Measurements from ENCODE around the gene TRIM69. TPM values are rescaled to one million over a fixed set of nuclear protein-coding genes. Genes with fewer than 3 reads are reported as not detected.
"Not testable (repeated sequence)": the region's sequence is repeated elsewhere in the genome, so short reads cannot be mapped to it uniquely, and the experiment has no call there.

TRIM69 gene
- total RNA-seq, 1 donor from 2014 or later: 12.3 TPM

- Histone ChIP-seq H3K36me3 (ENCODE audit: control insufficient read depth, insufficient read depth, low read length) (no peaks in the 10 kb centered on the region), H3K4me3 (ENCODE audit: low read depth, low read length) (no peak overlapping the region), H3K27me3 (ENCODE audit: control insufficient read depth, insufficient read depth, low read length) (no peaks in the 10 kb centered on the region)
- no peak for DNase-seq (ENCODE audit: low read depth)
- TF ChIP-seq CTCF (IDR thresholded peaks at IDR 0.05; ENCODE audit: insufficient read depth, low read length, poor library complexity, severe bottlenecking): no peak
These were observed 39.3 kb upstream of the TRIM69 start for GRCh38 chr15:44697014-44697413.

GRCh38 chr15:44698641-44699040 lies 37.7 kb upstream of the TRIM69 start:
- no peak for TF ChIP-seq CTCF (IDR thresholded peaks at IDR 0.05; ENCODE audit: insufficient read depth, low read length, poor library complexity, severe bottlenecking)
- DNase-seq (ENCODE audit: low read depth): no peak
- no peaks in the 10 kb centered on the region for H3K36me3 ChIP-seq (ENCODE audit: control insufficient read depth, insufficient read depth, low read length)
- no peaks in the 10 kb centered on the region for H3K27me3 ChIP-seq (ENCODE audit: control insufficient read depth, insufficient read depth, low read length)
- no peak overlapping the region for H3K4me3 ChIP-seq (ENCODE audit: low read depth, low read length)

GRCh38 chr15:44700676-44701075 lies 35.7 kb upstream of the TRIM69 start:
- H3K27me3 ChIP-seq (ENCODE audit: control insufficient read depth, insufficient read depth, low read length); DNase-seq (ENCODE audit: low read depth): not testable (repeated sequence)

GRCh38 chr15:44705986-44706385 lies 30.3 kb upstream of the TRIM69 start:
- Histone ChIP-seq H3K27me3 (ENCODE audit: control insufficient read depth, insufficient read depth, low read length) (no peaks in the 10 kb centered on the region), H3K4me3 (ENCODE audit: low read depth, low read length) (no peak overlapping the region), H3K36me3 (ENCODE audit: control insufficient read depth, insufficient read depth, low read length) (no peaks in the 10 kb centered on the region)
- no peak for DNase-seq (ENCODE audit: low read depth)
- no peak for TF ChIP-seq CTCF (IDR thresholded peaks at IDR 0.05; ENCODE audit: insufficient read depth, low read length, poor library complexity, severe bottlenecking)

More at GRCh38 chr15:44700676-44701075, 35.7 kb upstream of the TRIM69 start:
- not testable (repeated sequence) for H3K4me3 ChIP-seq (ENCODE audit: low read depth, low read length); H3K36me3 ChIP-seq (ENCODE audit: control insufficient read depth, insufficient read depth, low read length)

- DNase-seq (ENCODE audit: low read depth): no peak
- Histone ChIP-seq H3K36me3 (ENCODE audit: control insufficient read depth, insufficient read depth, low read length) (no peaks in the 10 kb centered on the region), H3K4me3 (ENCODE audit: low read depth, low read length) (no peak overlapping the region), H3K27me3 (ENCODE audit: control insufficient read depth, insufficient read depth, low read length) (no peaks in the 10 kb centered on the region)
- no peak for TF ChIP-seq CTCF (IDR thresholded peaks at IDR 0.05; ENCODE audit: insufficient read depth, low read length, poor library complexity, severe bottlenecking)
These were observed 29.9 kb upstream of the TRIM69 start for GRCh38 chr15:44706401-44706800.

GRCh38 chr15:44706946-44707636 lies 29.2 kb upstream of the TRIM69 start:
- Histone ChIP-seq H3K27me3 (ENCODE audit: control insufficient read depth, insufficient read depth, low read length) (no peaks in the 10 kb centered on the region), H3K4me3 (ENCODE audit: low read depth, low read length) (no peak overlapping the region), H3K36me3 (ENCODE audit: control insufficient read depth, insufficient read depth, low read length) (no peaks in the 10 kb centered on the region)
- no peak for DNase-seq (ENCODE audit: low read depth)
- TF ChIP-seq CTCF (IDR thresholded peaks at IDR 0.05; ENCODE audit: insufficient read depth, low read length, poor library complexity, severe bottlenecking): no peak

Data from kidney epithelial cell (primary cell).